OCI-LY1 (cell line): ENCODE results near the gene TARS3.

Experiments used
- H2AFZ ChIP-seq: fragments of 200-600 bp; sonication (generic), shearing (Covaris generic); 2 replicates; pipeline ENCODE4 v1.6.0; 2014; ENCODE audit warnings: antibody characterized with exemption, mild to moderate bottlenecking, low read length
- H3F3A ChIP-seq: fragments of 200-600 bp; sonication (generic), shearing (Covaris generic); 2 replicates; pipeline ENCODE4 v1.6.0; 2014; ENCODE audit warnings: mild to moderate bottlenecking, antibody characterized with exemption, low read length, moderate library complexity; ENCODE audit not compliant: insufficient read depth
- H3K27ac ChIP-seq: fragments of 200-600 bp; sonication (generic); 2 replicates; pipeline ENCODE4 v1.5.1; 2014; ENCODE audit warnings: low read length, mixed run types, mild to moderate bottlenecking, low read depth; ENCODE audit not compliant: poor library complexity, severe bottlenecking
- H3K27me3 ChIP-seq: fragments of 200-600 bp; sonication (generic); 2 replicates; pipeline ENCODE4 v1.6.0; 2014; ENCODE audit warnings: antibody characterized with exemption, mild to moderate bottlenecking, low read length, moderate library complexity; ENCODE audit not compliant: insufficient read depth
- H3K36me3 ChIP-seq: fragments of 200-600 bp; sonication (generic); 2 replicates; pipeline ENCODE4 v1.6.1; 2014; ENCODE audit warnings: mild to moderate bottlenecking, antibody characterized with exemption, low read length, moderate library complexity, mixed read lengths; ENCODE audit not compliant: insufficient read depth
- H3K4me1 ChIP-seq: fragments of 200-600 bp; sonication (generic); 2 replicates; pipeline ENCODE4 v1.5.1; 2014; ENCODE audit warnings: mild to moderate bottlenecking, low read length, moderate library complexity; ENCODE audit not compliant: insufficient read depth, severe bottlenecking
- H3K4me2 ChIP-seq: fragments of 200-600 bp; sonication (generic), shearing (Covaris generic); 2 replicates; pipeline ENCODE4 v1.6.1; 2014; ENCODE audit warnings: low read length
- H3K4me3 ChIP-seq: fragments of 200-600 bp; sonication (generic); 2 replicates; pipeline ENCODE4 v1.5.1; 2014; ENCODE audit warnings: low read length, low read depth, mild to moderate bottlenecking, mixed read lengths; ENCODE audit not compliant: poor library complexity, severe bottlenecking
- H3K79me2 ChIP-seq: fragments of 200-600 bp; shearing (Covaris generic); 2 replicates; pipeline ENCODE4 v1.6.1; 2016; ENCODE audit warnings: mixed run types, low read length, mixed read lengths; ENCODE audit not compliant: insufficient read depth
- H3K9ac ChIP-seq: fragments of 200-600 bp; sonication (generic), shearing (Covaris generic); 2 replicates; pipeline ENCODE4 v1.6.1; 2014; ENCODE audit warnings: mild to moderate bottlenecking, low read length, mixed read lengths
- H3K9me2 ChIP-seq: fragments of 200-600 bp; sonication (generic), shearing (Covaris generic); 2 replicates; pipeline ENCODE4 v1.6.1; 2014; ENCODE audit warnings: low read depth, mild to moderate bottlenecking, low read length, mixed read lengths
- H3K9me3 ChIP-seq: fragments of 200-600 bp; shearing (Covaris generic); 2 replicates; pipeline ENCODE4 v1.6.1; 2014; ENCODE audit warnings: low read length, mixed read lengths
- H4K20me1 ChIP-seq: fragments of 200-600 bp; sonication (generic), shearing (Covaris generic); 2 replicates; pipeline ENCODE4 v1.6.0; 2016; ENCODE audit warnings: mild to moderate bottlenecking, low read length; ENCODE audit not compliant: insufficient read depth
- CTCF ChIP-seq: fragments of 200-600 bp; sonication (generic), shearing (Covaris generic); IDR thresholded peaks from 2 replicates; pipeline ENCODE4 v1.5.1; 2017; ENCODE audit warnings: mild to moderate bottlenecking, antibody characterized with exemption, low read length, moderate library complexity, mixed read lengths
- EZH2 ChIP-seq: fragments of 200-600 bp; sonication (generic), shearing (Covaris generic); IDR thresholded peaks from 2 replicates; pipeline ENCODE4 v1.8.0; 2017; ENCODE audit warnings: borderline replicate concordance, mixed run types, mild to moderate bottlenecking, antibody characterized with exemption, low read length, moderate library complexity, mixed read lengths

The TARS3 gene

GRCh38 chr15:101727186-101727585 is 2.9 kb upstream of the TARS3 start:
- no peak overlapping the region for H3K27ac ChIP-seq
- H2AFZ ChIP-seq = no peak overlapping the region
- no peaks in the 10 kb centered on the region for H3K9me2 ChIP-seq
- no peaks in the 10 kb centered on the region for H3K9me3 ChIP-seq
- no peaks in the 10 kb centered on the region for H3K36me3 ChIP-seq
- H3K4me3 ChIP-seq = no peak overlapping the region
- H3K27me3 ChIP-seq = peaks cover 5% of the 10 kb centered on the region; the same call in 1 of the 2 replicates
- no peak overlapping the region for H3K4me2 ChIP-seq
- no peaks in the 10 kb centered on the region for H3F3A ChIP-seq
- TF ChIP-seq CTCF (no peak), EZH2 (no peak)
- no peaks in the 10 kb centered on the region for H3K79me2 ChIP-seq
- H3K4me1 ChIP-seq = peaks cover 17% of the 10 kb centered on the region
- H4K20me1 ChIP-seq = no peaks in the 10 kb centered on the region
- no peak overlapping the region for H3K9ac ChIP-seq

- no peak overlapping the region for H3K4me3 ChIP-seq
- no peaks in the 10 kb centered on the region for H4K20me1 ChIP-seq
- no peaks in the 10 kb centered on the region for H3F3A ChIP-seq
- H3K36me3 ChIP-seq = no peaks in the 10 kb centered on the region; the same call in 1 of the 2 replicates
- H3K9me3 ChIP-seq = 0 out of 2 replicates have a peak, but pooled peaks cover 3% of the 10 kb centered on the region
- no peaks in the 10 kb centered on the region for H3K9me2 ChIP-seq
- H3K4me2 ChIP-seq = peak overlapping the region; percentile 37; the same call in 1 of the 2 replicates
- no peak for TF ChIP-seq CTCF
- H3K9ac ChIP-seq = no peak overlapping the region
- H3K27me3 ChIP-seq = peaks cover 8% of the 10 kb centered on the region; the same call in 1 of the 2 replicates
- peaks cover 17% of the 10 kb centered on the region for H3K4me1 ChIP-seq
- no peaks in the 10 kb centered on the region for H3K79me2 ChIP-seq
- H2AFZ ChIP-seq = no peak overlapping the region
- no peak overlapping the region for H3K27ac ChIP-seq
Observed at GRCh38 chr15:101725073-101725472, 800 bp upstream of the TARS3 start.

- H3F3A ChIP-seq = no peaks in the 10 kb centered on the region
- no peaks in the 10 kb centered on the region for H3K9me2 ChIP-seq
- TF ChIP-seq CTCF (no peak), EZH2 (no peak)
- no peaks in the 10 kb centered on the region; the same call in 1 of the 2 replicates for H3K36me3 ChIP-seq
- no peaks in the 10 kb centered on the region for H3K79me2 ChIP-seq
- H3K9me3 ChIP-seq = 0 out of 2 replicates have a peak, but pooled peaks cover 3% of the 10 kb centered on the region
- H3K27ac ChIP-seq = no peak overlapping the region
- H3K4me1 ChIP-seq = peaks cover 17% of the 10 kb centered on the region
- peak overlapping the region; percentile 37; the same call in 1 of the 2 replicates for H3K4me2 ChIP-seq
- H2AFZ ChIP-seq = no peak overlapping the region
- H3K27me3 ChIP-seq = peaks cover 8% of the 10 kb centered on the region; the same call in 1 of the 2 replicates
- no peaks in the 10 kb centered on the region for H4K20me1 ChIP-seq
- H3K9ac ChIP-seq = no peak overlapping the region
- no peak overlapping the region for H3K4me3 ChIP-seq
Observed at GRCh38 chr15:101724675-101725005, 367 bp upstream of the TARS3 start.
